Measurements from ENCODE around the gene SFXN5.
A peak's percentile ranks its signal among the peaks of the same experiment; 100 is the strongest.

SFXN5 gene

DNA sequence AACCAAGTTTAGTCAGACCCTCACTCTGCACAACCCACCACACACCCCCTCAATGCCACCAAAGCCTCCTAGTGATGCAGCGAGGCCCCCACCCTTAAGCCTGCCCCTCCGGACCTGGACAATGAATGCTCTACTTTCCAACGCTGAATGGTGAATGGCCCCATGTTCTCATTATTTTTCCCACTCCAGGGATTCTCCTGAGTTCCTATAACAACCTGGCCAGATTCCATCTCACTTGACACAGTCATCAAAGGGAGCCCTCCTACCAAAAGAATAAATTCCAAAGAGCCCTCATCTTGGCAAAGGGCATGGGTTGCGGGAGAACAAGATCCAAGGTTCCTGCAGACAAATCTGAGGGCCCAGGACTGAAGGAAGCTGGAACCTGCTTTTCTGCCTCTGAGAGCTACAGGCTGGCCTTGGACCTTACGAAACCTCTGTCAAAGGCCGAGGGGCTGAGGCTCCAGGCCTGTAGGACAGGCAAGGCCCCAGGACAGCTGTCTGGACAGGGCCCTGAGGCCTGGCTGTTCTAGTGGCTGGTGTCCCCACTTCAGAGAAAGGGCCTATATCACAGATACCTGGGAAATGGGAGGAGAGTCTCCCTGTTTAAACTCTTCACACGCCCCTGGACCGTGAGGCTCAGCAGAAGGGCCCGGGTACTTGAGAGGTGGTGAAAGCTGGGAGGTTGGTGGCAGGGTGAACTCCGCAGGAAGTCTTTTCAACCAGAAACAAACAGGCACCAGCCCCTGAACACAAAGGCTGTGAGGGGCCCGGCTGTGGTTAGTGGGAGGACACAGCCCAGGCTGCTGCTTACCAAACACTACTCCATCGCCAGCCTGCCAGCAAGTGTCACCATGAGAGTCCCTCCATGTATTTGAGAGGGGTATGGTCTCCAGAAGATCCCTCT, 27.3 kb downstream of the SFXN5 start:
- peak; percentile 58 for DNase-seq (ENCODE audit: low spot score)

DNA sequence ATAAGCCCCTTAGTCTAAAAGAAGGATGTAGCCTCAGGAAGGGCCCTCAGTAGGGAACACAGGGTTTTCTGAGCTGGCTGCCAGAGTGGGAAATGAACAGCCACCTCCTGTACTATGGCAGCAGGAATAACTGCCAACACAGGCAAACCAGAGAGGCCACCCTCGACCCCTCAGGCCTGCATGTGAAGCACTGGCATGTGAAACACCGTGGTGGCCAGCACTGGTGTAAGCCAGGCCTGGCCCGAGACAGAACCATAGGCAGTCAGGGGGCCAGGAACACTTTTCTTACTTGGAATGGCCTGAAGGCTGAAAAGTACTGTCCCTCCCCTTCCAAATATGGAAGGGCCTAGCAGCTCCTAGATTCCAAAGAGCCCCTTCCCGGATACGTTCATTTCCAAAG, 28.2 kb downstream of the SFXN5 start:
- peak; percentile 51 for DNase-seq (ENCODE audit: low spot score)

DNA sequence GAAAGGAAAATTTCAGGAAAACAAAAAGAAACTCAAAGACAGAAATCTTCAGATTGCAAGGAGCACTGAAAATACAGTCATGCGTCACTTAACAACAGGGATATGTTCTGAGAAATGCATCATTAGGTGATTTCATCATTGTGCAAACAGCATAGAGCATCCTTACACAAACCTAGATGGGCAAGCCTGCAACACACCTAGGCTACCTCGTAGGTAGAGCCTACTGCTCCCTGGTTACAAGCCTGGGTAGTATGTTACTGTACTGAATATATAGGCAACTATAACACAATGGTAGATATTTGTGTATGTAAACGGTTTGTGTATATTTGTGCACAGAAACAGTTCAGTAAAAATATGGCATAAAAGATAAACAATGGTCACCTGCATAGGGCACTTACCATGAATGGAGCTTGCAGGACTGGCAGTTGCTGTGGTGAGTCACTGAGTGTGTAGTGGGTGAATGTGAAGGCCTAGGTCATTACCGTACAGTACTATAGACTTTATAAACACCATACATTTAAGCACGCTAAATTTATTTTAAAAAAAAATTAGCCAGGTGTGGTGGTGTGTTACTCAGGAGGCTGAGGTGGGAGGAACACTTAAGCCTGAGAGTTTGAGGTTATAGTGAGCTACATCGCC, 33.4 kb downstream of the SFXN5 start:
- DNase-seq (ENCODE audit: low spot score) = no peak

DNA sequence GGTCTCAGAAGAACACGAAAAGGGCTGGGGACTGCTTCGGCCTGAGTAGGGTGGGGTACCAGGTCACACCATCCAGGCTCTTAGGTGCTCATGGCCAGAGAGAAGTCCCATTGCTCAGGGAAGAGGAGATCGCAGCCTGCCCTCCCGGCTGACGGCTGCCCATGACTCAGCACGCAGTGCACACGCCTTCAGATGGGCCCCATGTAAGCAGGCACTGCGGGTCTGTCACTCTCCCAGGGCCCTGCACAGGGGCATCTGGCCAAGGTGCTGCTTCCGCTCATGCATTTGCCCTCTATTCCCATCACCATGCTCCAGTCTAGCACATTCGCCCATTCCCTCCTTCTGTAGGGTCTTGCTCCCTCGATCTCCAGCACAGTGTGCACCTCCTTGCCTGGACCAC, 34.7 kb downstream of the SFXN5 start:
- DNase-seq (ENCODE audit: low spot score) = no peak

DNA sequence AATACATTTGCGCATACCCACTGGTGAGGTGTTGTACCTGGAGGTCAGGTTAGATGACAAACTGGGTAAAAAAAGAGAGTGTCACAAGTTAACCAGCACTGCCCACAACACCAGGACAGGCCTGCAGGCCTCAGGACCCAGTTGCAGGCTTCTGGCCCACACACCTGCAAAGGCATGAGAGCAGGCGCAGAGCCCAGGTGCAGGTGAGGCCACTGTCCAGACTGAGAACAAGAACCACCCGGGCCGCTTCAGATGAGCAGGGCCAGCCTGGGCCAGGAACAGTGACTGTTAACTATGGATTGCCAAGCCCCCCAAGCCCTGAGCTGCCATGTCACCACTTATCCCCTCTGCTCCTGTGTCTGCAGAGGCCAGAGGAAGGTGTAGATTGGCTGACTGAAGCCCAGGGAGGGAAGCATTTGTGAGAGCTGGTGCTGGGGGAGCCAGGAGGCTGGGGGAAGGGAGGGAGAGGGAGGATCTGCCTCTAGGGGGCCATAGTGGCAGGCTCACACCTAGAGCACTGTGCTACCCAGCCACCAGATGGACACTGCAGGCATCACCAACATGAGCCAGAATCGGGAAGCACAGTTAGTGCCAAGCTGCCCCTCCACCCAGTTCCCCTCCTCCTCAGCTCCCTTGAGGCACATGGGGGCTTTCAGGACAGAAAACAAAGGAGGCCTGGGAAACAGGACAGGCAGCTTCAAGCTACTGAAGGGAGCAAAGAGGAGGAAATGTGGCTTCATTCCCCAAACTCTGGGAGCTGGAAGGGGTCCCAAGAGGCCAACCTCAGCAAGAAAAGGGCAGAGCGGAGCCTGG, 35.4 kb downstream of the SFXN5 start:
- peak; percentile 63 for DNase-seq (ENCODE audit: low spot score)

DNA sequence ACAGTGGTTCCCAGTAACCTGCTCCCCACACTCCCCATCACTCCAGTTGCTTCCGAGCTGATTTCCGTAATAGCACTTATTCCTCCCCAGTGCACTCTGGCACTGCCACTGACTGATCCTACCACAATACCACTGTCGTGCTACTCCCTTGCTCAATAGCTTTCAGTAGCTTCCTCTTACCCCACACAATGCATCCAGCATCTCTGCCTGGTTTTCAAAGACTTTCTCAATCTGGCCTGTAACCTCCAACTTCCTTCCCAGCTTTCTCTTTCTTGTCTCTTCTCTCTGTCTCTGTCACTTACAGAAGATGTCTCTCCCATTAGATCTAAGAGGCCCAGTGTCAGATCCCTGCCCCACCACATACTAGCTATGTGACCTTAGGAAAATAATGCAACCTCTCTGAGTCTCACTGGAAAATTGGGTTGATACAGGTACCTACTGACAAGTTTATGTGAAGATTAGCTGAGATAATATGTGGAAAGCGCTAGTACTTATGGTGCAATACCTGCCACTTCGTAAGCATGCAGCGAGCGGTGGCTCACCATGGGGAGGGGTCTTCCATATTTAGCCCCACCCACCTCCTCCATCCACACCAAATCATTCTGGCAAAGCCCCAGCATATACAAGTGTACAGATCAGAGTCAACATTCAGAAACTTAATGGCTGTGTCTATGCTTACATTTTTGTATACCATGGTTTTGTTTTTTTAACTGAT, 36.7 kb downstream of the SFXN5 start:
- no peak for DNase-seq (ENCODE audit: low spot score)

DNA sequence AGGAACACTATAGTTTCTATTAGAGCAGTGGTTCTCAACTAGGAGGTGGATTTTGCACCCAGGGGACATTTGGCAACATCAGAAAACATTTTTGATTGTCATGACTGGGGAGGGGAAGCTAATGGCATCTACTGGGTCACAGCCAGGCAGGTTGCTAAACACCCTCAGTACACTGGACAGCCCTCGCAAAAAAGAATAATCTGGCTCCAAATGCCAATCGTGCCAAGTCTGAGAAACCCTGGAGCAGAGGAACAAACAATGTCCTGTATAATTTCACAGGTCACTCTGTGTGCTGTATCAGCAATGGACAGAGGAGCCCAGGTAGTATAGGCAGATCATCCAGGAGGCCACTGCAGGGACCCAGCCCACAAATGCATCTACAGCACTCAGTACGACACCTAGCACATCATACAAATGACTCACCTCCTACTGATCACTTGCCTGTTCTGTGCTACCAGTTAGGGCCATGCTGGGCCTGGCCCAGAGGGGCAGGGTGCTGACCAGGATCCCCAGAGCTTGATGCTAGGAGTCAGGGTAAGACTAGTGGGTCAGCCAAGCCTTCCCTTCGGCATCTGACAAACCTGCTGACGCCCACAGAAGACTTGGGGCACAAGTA, 37.6 kb downstream of the SFXN5 start:
- no peak for DNase-seq (ENCODE audit: low spot score)

DNA sequence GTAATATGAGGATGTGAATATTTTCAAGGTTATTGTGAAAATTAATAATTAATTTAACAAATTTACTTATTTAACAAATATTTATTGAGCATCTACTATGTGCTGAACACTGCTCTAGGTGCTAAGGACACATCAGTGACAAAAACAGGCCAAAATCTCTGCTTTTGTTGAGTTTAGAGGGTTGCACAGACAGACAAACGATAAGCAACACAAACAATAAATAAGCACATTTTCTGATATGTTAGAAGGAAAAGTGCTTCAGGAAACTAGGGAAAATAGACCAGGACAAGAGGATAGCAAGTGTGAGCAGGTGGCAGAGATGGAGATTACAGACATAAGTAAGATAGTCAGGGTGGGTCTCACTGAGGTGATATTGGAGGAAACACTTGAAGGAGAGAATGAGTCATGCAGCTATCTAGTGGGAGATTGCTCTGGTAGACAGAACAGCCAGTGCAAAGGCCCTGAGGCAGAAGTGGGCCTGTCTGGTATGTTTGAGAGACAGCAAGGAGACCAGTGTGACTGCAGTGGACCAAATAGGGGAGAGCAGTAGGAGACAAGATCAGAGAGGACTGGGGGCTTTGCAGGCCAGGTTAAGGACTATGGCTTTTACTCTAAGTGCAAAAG, 38.3 kb downstream of the SFXN5 start:
- DNase-seq (ENCODE audit: low spot score) = no peak

DNA sequence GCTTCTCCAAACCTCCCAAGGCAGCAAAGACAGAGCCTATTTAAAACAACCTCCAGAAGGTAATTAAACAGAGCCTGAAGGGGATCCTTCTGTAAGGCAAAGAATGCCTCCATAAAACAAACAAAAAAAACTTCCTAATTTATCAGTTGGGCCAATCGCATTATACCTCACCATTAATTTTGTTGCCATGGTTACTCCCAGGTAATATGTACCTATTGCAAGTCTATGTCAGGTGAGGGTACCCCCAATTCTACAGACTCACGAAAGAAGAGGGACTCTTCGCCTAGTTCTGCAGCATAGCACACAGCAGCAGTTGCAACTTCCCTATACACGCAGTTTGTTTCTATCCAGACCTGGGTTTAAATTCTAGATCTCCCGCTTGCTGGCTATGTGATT, 38.8 kb downstream of the SFXN5 start:
- DNase-seq (ENCODE audit: low spot score) = no peak

DNA sequence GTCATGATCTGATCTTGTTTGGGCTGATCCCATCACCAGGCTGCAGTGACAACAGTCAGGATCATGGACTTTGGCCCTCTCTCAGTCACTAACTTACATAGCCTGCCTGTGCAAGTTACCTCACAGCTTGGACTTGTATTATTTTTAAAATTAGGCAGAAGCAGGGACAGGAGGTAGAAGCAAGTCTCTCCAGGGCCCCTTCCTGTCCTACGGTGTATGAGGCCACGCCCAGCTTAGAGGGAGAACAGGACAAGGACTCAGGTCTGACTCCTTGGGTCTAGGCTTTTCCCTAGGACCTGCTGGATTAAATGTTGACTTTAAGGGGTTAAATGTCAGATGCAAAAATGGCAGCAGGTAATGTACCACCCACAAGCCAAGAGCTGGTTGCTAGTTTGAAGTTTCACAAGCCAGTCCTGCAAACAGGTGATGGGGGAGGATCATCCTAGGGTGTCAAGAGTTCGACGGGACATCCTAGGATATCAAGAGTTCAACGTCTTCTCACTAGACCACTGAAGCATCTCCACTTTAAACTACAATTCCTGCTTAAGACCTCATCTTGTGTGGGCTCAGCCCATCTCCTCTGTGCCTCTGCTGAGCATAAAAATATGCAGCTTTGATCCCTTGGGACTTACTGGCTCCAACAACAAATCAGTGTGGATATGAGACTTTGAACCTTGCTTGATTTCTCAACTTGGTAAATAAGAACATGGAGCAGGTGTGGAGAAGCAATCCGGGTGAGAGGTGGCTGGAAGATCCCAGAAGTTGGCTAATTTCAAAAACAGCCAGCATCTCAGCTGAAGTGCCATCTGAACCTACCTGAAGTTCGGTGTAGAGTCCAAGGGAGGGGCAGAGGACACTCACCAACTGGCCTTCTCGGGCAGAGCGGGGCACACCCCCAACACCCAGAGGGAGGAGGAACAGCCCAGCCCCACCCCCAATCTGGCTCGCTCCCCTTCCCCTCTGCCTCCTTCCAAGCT, 39.5 kb downstream of the SFXN5 start:
- no peak for DNase-seq (ENCODE audit: low spot score)

DNA sequence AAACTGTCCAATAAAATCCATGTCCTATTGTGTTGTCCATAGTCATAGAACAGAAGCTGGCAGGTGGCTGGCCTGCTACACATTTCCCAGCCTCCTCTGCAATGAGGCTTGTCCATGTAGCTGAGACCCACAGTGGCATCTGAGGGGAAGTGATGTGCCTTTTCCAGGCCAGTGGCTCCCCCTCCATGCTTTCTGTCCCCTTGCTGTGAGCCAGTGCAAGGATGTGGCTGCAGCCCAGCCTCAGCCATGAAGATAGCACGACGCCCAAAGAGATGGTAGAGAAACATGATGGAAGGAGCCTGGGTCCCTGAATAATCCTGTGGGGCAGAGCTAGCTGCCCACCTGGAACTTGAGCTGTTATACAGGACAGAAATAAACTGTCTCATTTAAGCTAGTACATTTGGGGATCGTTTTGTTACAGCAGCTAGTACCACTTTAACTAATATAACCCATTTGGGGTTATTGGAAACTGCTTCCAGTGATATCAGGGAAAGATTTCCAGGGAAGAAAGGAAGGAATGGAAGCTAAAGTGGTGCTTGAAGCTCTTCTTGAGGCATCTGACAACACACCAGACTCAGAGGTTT, 40.3 kb downstream of the SFXN5 start:
- no peak for DNase-seq (ENCODE audit: low spot score)

DNA sequence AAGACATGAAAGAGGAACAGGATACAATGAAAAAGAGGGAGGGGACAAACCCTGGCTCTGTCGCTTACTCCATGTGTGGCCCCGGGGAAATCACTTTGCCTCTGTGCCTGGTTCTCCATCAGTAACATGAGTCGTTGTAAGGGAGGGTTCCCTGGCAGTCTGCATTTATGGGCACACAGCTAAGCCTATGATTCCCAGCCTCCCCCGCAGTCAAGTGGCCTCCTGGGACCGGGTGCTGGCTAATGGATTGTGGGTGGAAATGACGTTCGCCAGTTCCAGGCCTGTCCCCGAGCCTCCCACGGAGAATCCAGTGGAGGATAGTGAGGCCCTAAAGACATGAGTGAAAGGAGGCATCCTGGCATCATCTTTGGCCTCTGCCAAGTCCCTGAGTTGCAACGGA, 42.7 kb downstream of the SFXN5 start:
- no peak for DNase-seq (ENCODE audit: low spot score)

DNA sequence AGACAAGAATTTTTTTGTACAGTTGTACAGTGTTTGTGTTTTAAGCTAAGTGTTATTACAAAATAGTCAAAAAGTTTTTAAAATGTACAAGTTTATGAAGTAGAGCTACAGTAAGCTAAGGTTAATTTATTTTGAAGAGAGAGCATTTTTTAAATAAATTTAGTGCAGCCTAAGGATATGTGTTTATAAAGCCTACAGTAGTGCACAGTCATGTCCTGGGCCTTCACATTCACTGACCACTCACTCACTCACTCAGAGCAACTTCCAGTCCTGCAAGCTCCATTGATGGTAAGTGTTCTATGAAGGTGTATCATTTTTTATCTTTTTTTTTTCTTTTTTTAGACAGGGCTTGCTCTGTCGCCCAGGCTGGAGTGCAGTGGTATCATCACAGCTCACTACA, 44.2 kb downstream of the SFXN5 start:
- DNase-seq (ENCODE audit: low spot score) = no peak

DNA sequence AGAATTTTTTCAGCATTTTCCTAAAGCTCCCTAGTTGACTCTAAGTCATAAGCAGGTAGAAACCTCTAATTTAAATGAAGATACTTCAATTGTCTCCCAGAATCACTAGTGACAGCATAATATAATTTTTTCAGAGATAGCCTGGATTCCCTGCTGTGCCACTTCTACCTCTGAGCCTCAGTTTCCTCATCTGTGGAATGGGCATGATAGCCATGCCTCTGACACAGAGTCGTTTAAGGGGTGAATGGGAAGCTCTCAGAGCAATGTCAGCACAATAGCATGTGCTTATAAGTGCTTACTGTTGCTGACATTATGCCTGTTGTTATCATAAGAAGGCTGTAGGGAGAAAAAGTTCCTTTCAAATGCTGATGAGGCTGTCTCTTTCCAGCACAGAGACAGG, 48.0 kb downstream of the SFXN5 start:
- no peak for DNase-seq (ENCODE audit: low spot score)

DNA sequence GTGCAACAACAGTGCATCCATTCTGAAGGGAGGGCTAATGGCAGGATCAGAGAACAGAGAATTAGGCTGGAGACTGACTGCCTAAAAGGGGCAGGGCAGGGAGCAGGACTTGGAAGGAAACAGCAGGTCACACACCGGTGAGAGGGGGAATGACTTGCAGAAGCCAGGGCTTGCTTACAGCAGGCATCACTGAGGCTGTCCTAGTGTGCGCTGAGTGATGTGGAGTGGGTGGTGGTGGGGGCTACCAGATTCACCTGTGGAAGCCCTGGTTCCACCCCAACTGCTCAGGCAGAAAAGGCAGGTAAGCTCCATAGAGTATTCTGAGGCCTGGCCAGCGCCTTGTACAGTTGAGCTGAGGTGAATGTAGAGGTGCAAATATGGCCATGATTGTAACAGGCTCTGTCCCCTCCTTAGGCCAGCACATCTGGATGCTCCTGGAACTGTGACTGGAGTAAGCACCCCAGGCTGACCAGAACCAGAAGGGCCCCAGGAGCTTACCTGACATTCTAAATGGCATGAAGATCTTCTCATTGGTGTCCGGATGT, 49.4 kb downstream of the SFXN5 start:
- no peak for DNase-seq (ENCODE audit: low spot score)

DNA sequence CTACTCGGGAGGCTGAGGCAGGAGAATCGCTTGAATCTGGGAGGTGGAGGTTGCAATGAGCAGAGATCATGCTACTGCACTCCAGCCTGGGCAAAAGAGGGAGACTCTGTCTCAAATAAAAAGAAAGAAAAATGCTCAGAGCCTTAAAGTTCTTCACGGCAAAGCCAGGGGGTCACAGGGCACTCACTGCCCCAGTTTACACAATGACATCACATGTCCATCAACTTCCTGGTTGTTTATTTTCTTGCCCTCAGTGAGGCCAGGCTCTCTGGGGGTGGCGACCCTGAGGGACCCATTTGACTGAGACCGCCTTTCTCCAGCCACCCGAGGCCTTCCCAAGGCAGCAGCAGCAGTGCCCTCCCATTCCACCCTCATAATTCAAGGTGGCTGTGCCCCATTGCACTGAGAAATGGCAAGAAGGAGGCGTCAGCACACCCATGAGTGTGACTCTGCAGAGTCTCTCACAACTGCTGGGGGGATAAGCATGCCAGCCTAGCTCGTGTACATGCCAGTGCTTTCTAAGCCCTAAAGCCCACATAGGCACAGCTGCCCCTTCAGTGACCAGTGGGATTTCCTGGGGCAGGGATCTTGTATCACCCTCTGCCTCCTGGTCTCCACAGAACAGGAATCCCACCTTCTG, 50.0 kb downstream of the SFXN5 start:
- no peak for DNase-seq (ENCODE audit: low spot score)

DNA sequence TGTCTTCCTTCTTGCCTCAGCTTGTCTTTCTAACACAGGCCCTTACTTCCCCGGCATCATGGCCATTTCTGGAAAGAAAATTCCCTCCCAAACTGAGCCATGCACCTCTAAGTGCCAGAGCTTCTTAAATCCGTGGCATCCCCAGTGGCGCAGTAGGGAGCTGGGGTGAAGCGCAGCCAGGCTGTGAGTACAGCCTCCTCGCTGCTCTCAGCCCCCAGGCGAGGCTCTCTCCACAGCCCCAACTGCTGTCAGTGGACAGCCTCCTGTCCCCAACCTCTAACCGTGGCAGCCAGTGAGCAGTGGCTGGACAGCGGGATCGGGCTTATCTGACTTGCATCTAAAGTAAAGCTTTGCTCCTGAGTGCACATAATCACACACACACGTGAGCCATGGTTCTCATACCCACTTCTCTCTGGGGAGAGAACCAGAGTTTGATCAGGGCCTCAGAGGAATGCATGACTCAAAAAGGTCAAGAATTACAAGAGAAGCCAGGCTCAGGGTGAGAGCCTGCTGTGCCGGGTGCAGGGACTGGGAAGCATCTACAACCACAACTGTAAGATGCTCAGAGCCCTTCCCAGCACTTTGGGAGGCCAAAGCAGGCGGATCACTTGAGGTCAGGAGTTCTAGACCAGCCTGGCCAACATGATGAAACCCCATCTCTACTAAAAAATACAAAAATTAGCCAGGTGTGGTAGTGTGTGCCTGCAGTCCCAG, 50.7 kb downstream of the SFXN5 start:
- DNase-seq (ENCODE audit: low spot score) = no peak

DNA sequence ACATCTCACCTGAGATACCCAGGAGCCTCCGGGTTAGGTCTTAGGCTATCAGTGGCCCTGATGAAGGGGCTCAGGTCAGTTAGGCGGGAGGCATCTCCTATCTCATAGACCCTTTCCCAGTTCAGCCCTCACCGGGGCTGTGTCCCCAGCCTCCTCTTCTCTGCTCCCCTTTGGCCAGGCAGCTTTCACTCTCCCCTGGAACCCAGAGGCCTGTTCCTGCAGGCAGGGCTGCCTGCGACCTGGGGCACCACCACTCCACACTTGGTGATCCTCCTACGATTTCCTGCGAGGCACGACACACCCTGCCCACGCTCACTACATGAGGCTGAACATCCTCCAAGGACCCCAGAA, 51.2 kb downstream of the SFXN5 start:
- no peak for DNase-seq (ENCODE audit: low spot score)
